GM21515 (cell line): ENCODE results near the gene PRDM16.

Experiments
- ATAC-seq: cut with Tn5 transposase; IDR thresholded peaks from one replicate; pipeline ENCODE4 v1.9.1; 2021; ENCODE audit not compliant: unreplicated experiment

The PRDM16 gene

DNA sequence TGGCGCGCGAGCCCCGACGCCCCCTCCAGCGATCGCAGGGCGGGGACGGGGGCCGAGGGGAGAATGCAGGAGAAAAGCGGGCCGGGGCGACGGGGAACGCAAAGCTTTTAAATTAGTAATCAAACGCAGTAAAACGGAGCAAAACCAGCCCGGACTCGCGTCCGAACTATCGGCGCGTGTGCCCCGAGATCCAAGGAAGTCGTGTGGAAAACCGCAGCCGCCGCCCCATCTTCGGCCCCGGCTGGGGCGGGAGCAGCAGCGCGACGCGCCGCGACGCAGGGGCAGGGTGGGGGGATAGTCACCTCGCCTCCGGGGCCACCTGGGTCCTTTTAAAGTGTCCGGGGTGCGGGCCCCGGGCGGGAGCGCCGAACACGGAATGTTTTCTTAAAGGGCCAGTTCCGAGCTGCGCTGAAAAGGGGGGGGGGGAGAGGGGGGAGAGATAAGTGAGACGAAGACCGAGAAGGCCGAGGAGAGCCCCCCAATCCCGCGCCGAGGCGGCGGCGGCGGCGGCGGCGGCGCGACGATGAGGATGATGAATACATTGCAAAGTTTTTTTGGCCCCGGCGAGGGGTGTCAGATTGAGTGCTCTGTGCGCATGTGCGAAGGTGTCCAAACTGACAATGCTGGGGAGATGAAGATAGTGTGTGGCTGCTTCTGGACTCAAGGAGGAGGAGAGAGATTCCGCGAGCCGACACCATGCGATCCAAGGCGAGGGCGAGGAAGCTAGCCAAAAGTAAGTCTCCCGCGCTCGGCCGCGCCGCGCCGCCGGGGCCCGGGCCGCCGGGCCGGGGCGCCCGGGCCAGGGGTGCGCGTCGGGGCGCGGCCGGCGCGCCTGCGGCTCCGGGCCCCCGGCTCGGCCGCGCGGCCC is at the start of gene PRDM16:
TSS of gene PRDM16 (plus strand) at position 640 of the 868 bp plus-strand sequence. CDS start at position 697, 57 bp downstream.
- no peak for ATAC-seq

DNA sequence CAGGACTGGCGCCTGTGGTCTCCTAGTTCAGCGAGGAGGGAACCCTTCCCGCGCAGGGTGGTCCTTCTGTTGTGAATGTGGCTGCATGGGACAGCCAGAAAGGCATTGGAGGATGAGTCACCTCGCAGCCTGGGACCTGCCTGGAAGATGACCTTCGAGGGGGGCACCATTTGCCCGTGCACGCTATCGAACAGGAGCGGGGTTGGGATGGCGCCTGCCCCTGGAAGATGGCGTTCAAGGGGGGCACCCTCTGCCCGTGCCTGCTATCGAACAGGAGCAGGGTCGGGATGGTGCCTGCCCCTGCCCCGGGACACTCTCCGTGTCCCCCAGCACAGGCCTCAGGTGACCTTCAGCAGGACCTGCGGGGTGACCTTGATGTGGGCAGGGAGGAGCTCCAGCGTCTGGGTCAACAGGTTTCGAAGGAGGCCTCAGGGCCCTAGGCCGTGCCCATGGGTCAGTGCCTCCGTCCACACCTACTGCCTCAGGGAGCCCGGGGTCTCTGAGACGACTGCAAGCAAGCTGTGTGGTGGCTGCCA is 49.4 kb upstream of the PRDM16 start:
- no peak for ATAC-seq

DNA sequence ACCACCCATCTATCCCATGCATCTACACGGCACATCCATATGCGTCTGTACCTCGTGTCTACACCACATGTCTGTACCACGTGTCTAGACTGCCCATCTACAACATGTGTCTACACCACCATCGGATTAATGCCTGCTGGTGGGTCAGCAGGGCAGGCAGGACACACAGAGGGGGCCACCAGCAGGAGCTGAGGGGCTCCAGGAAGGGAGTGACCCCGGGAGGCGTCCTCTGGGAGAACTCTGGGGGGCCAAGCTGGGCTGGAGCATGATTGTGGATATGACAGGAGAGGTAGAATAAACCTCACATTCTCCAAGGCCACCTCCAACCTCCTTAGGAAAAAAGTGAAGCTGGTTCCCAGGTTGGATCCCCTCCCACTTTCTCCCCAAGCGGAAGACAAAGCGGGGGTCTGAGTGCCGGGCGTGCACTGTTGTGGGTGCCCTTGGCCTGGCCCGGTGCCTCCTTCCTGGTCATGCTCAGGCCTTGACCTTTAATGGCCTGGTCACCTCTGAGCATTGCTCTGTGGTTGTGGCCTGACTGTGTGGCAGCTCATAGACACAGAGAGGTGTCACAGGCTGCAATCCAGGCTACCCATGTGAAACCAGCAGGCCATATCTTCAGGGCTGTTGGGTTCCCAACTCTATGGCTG is 48.6 kb upstream of the PRDM16 start:
- ATAC-seq: no peak

DNA sequence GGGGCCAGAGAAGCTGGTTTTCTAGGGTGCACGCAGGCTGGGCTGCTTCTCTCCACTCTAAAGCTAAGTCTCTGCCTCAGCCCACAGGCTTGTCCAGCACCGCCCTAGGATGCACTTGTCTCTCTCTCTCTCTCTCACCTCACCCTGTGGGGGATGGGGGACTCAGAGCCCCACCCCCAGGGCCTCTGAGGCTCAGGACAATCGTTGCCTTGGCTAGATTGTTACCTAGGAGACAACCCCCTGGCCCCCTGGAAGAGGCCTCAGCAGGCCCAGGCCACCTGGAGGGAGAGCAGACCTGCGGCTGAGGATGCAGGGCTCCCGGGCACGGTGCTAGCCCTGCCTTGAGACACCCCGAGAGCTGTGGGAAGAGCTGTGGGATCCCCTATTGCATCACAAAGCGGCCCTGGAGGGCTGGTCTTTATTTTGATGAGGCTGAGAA is 47.8 kb upstream of the PRDM16 start, which contains the start of gene ACTRT2:
TSS of gene ACTRT2 (plus strand) at position 235 of the 439 bp plus-strand sequence. CDS start 220 bp downstream, outside the sequence.
- no peak for ATAC-seq

DNA sequence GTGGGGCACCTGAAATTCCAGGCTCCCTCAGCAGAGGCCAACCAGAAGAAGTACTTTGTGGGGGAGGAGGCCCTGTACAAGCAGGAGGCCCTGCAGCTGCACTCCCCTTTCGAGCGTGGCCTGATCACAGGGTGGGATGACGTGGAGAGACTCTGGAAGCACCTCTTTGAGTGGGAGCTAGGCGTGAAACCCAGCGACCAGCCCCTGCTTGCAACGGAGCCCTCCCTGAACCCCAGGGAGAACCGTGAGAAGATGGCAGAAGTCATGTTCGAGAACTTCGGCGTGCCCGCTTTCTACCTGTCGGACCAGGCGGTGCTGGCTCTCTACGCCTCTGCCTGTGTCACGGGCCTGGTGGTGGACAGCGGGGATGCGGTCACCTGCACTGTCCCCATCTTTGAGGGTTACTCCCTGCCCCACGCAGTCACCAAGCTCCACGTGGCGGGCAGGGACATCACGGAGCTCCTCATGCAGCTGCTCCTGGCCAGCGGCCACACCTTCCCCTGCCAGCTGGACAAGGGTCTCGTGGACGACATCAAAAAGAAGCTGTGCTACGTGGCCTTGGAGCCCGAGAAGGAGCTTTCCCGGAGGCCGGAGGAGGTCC is 47.1 kb upstream of the PRDM16 start:
- no peak for ATAC-seq

DNA sequence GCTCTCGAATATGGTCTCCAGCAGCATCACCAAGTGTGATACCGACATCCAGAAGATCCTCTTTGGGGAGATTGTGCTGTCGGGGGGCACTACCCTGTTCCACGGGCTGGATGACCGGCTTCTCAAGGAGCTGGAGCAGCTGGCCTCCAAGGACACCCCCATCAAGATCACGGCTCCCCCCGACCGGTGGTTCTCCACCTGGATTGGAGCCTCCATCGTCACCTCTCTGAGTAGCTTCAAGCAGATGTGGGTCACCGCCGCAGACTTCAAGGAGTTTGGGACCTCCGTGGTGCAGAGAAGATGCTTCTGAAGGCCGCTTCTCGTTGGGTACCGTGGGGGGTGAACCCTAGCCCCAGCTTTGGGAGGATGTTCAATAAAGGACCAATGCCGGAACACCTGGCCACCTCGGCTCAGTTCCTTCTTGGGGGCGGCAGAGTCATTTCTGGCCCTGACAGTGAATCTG is 46.5 kb upstream of the PRDM16 start:
- ATAC-seq: no peak

DNA sequence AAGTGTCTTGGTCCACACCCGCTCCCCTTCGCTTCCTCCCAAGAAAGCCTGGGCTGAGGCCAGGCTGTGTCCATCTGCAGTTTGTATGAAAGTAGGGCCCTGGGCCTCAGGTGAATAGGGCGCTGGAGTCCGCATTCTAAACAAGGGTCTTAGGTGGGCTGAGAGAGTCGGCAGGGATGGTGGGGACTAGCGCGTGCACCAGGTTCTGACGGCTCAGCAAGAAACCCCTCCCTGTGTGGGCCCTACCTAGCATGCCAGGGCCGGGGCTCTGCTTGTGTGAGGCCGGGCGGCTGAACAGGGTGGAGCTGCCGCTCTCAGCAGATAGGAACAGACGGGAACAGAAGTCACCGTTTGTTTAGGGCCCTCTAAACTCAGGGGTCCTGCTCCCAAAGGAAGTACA is 46.0 kb upstream of the PRDM16 start:
- no peak for ATAC-seq

DNA sequence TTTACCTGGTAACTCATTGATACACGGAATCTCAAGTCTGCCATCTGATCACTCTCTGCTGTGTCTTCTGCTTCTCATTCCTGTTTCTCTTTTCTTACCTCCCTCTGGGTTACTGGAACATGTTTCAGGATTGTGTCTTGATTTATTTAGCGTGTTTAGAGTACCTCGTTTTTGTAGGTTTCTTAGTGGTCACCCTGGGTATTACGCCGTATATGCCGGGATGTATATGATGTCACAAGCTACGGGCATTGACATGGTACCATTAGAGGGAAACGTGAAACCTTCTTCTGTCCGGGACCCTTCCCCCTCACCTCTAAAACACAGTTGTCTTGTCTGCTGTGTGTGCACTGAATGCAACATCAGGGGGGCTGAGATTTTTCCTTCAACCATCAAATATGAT is 45.0 kb upstream of the PRDM16 start:
- ATAC-seq: no peak

DNA sequence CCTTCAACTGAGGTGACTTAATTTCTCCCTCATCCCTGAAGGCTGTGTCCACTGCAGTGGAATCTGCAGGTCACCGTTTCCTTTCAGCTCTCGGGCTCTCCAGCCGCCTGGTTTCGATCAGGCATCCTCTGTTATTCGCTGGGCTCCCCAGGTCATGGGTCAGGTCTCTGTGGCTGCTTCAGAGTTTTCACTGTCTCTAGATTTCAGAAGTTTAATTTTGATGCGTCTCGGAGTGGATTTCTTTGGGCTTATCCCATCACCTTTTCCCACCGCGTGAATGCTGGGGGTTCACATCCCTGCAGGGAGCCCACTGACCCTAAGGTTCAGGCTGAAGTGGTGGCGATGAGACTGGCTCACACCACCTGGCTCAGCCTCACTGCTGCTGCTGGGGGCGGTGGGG is 44.4 kb upstream of the PRDM16 start:
- no peak for ATAC-seq

DNA sequence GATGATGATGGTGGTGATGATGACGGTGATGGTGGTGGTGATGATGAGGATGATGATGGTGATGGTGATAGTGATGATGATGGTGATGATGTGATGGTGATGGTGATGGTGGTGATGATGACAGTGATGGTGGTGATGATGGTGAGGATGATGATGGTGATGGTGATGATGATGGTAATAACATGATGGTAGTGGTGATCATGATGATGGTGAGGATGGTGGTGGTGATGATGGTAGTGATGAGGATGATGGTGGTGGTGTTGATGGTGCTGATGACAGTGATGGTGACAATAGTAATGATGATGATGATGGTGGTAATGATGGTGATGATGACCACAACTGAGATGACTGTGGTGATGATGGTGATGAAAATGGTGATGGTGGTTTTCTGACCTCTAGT is 42.9 kb upstream of the PRDM16 start:
- no peak for ATAC-seq

DNA sequence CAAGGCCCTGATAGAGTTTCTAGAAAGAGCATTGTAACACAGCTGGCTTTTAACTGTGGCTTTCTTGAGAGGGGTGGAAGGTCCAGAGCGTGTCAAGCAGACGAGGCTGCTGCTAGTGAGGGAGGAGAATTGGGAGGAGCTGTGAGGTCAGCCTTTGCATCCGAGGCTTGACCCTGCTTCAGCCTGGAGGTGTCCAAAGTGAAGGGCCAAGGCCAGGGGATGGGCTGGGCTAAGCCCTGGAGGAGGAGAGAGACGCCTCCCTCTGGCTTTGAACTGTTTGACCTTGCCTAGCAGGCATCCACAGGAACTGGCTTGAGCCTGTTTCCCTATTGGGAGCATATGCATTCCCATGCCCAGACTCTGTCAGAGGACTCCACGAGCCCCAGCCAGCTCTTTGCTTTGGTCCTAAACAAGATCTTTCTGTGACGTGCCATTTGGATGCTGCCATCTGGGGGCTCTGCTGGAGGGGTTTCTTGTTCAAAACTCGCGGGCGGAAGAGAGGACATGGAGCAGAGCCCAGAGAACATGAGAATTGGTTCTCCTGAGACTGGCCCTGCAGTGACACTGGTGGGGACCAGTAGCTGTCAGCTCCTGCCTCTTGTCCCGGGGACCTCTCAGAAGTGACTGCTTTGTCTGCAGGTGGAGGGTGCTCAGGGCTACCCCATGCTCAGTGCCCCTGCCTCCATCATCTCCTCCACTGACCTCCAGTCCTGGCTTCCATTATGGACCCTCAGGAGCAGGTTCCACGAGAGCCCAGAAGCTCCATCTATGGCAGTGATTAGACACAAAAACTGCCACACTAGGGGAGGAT is 42.2 kb upstream of the PRDM16 start:
- ATAC-seq: no peak

DNA sequence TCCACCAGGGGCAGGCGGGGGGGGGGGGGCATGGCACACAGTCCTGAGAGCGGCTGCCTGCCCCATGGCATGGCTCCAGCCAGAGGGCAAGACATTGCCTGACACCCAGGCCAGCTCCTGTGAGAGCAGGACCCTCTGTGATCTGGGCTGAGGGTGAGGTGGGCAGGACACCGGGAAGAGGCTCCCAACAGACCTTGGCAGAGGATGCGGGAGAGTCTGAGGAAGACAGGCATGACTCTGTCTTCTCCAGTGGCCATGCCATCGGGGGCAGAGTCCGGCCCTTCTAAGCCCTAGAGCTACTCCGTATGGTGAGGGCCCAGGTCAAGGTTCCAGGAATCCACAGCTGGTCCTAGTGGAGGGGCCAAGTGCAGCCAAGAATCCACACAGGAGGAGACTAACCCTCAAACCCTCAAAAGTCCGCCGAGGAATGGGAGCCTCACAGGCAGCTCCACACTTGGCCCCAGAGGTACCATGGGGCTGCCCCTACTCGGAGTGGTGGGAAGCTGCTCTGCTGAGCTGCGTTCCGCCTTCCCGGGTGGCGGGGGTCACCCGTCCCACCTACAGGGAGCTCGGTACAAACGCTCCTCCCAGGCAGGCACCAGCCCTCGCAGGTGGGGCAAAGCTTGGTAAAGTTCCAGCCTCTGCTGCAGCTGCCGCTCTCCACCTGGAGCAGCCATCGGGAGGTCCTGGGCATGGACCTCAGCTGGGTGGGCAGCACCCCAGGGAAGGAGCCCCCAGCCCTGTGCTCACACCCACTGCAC is 41.2 kb upstream of the PRDM16 start:
- ATAC-seq: no peak

DNA sequence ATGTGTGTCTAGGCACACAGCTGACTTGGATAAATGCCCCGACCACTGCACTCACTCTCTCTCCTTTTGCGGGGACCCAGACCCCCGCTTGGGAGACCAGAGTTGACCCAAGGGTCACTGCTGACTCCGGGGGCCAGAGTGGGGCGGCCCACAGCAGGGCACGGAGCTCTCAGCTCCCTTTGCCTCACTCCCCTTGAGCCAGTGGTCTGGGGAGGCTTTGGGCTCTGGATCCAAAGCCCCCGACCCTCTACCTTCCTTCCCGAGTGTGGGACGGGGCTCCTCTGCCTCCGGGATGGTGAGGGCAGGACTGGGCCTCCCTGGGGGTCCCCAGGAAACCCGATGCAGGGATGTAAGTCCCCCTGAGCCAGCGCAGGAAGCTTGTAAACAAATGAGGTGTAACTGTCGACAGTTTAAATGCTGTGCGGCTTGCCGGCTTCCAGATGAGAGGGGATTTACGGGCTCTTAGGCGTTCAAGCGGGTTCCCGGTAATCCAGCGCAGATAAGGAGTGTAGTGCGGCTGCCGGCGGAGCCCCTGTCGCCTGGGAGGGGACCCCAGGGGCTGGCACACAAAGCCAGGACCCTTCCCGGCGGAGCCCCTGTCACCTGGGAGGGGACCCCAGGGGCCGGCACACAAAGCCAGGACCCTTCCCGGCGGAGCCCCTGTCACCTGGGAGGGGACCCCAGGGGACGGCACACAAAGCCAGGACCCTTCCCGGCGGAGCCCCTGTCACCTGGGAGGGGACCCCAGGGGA is 40.3 kb upstream of the PRDM16 start:
- no peak for ATAC-seq

DNA sequence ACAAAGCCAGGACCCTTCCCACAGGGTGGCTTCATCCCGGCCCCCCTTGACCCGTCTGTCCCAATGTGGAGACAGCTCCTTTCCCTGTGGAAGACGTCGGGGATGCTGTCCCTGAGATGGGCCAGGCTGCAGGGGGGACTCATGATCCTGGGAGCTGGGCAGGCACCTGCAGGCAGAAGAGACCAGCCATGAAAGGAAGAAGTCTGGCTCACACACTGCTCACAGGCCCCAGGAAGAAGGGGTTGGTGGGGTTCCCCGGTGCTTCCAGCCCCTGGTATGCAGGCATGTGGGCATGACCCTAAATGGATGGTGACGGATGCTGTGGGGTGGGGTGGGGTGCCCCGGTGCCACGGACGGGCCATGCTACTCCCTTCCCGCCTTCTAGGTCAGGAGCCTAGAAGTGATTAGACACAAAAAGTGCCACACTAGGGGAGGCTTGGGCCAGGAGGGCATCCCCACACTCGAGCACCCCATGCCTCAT is 39.5 kb upstream of the PRDM16 start:
- ATAC-seq: no peak

DNA sequence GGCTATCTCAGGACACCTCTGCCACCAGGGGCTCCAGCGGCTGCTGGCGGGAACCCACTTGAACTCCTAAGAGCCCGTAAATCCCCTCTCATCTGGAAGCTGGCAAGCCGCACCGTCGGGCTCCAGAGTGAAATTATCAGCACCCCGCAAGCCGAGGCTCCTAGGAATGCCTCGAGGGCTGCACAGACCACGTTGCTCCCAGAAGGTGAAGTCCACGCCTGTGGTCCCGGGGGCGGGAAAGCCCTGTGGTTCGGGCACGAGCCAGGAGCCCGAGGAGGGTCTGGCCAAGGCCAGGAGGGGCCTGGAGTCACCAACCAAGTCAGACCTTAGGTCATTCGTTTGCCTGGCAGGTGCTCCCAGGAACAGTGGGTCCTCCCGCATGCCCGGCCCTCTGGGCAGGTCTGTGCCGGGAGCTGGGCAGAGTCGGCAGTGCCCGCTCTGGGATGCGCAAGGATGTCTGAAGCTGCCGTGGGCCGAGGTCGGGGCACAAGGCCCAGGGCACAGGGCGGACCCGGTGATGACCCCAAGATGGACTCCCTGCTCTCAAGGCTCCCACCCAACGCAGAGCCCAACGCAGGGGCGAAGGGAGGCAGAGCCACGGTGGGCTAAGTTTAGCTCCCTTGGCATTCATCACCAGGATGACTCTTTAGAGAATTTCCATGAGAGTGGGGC is 38.9 kb upstream of the PRDM16 start:
- no peak for ATAC-seq

DNA sequence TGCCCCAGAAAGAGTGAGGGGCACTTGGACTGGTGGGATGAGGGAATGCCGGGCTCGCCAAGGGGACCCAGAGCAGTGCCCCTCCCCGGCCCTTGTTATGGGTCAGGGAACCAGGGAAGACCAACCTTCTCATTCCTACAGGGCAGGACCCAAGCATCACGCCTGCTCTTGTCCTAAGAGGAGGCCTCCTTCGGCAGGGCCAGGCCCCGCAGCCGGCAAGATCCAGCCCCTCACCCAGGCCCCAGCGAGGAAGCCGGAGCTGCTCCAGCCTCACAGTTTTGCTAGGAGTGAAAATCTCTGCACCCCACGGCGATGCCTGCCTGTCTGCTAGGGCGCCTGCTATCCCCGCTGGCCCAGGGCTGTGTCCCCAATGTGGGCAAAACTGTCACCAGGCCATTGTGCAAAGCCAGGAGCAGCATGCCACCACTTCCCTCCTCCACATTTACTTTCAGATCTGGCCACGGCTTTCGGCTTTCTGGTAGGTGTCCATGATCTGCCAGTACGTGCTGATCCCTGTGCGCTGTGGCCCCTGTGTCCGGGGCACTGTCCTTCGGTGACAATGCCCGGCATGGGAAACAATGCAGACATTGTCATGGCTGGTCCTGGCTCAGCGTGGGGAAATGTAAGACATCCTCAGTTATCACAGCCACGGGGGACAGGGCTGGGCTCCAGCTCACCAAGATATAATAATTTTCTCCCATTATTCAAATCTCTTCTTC is 38.2 kb upstream of the PRDM16 start:
- no peak for ATAC-seq

DNA sequence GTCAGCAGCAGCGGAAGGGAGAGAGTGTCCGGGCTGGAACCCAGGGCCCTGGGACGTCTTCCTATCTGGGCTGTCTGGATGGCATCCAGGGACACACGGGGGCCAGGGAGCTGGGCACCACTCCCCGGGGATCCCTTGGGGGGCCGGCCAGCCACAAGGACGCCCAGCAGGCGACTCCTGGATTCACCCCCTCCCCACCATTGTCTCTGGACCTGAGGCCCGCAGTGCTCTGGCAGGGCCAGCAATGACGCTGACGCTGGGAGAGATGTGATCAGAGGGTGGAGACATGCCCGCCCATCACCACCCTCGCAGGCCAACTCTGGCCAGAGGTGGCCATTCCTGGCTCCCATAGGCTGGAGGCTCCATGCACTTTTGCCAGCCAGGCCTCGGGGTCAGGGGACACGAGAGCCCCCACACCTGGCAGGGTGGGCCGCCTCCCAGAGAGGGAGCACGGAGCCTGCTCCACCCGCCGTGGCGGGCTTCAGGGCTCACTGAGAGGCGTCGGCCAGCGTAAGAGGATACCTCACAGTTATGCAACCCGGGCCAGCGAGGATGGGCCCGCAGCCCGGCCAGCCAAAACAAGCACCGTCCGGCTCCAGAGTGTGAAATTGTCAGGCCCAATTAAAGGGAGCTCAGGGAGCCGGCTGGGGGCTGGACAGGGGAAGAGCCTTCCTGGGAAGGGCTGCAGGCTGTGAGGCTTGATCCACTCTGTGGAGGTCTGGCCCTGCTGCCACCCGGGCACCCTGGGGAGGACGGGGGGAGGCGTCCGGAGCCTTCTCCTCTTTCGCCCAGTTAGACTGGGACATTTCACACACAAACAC is 37.4 kb upstream of the PRDM16 start:
- no peak for ATAC-seq
